CD4-positive, alpha-beta T cell (primary cell): ENCODE measurements around the gene ATP2B2. TPM values are rescaled to one million over a fixed set of nuclear protein-coding genes. Genes with fewer than 3 reads are reported as not detected.

Source experiments
- ATAC-seq: fragments of 200-7000 bp; cut with Tn5 transposase; one replicate; pipeline ENCODE4 v1.10.0; 2022; ENCODE audit warnings: mild to moderate bottlenecking; ENCODE audit not compliant: poor library complexity
- CTCF ChIA-PET: fragments of 350-600 bp; sonication (Branson Sonifier 250); formaldehyde crosslinking; loops from one replicate; lab custom pipeline; 2021; ENCODE audit warnings: antibody characterized with exemption, inconsistent platforms; lab: Charles Lee
- POLR2A ChIA-PET: fragments of 350-600 bp; sonication (Branson Sonifier 250); formaldehyde crosslinking; loops from one replicate; lab custom pipeline; 2021; ENCODE audit warnings: antibody characterized with exemption, inconsistent platforms; lab: Charles Lee
- DNase-seq, 14 experiments: peaks; one replicate each; pipeline ENCODE4 v3.0.0-alpha.2; 2013 to 2020; ENCODE audit warnings: mixed read lengths in 2 of 14
- H3K27ac ChIP-seq, 2 donors: one replicate each; pipeline versions ENCODE4 v1.5.1 to v1.7.0; 2013; ENCODE audit warnings: low read length in 2 of 2, low read depth in 1 of 2, mild to moderate bottlenecking in 1 of 2
- H3K27me3 ChIP-seq, 2 experiments: 1 replicate in 1 of 2; 2 replicates in 1 of 2; pipeline versions ENCODE4 v1.6.1 to v1.7.0; 2013; ENCODE audit warnings: low read length in 2 of 2, control low read depth in 1 of 2, mild to moderate bottlenecking in 1 of 2, moderate library complexity in 1 of 2; ENCODE audit not compliant: insufficient read depth in 2 of 2, control insufficient read depth in 1 of 2
- H3K36me3 ChIP-seq: one replicate; pipeline ENCODE4 v1.6.1; 2013; ENCODE audit warnings: low read length, control low read depth; ENCODE audit not compliant: insufficient read depth
- H3K4me1 ChIP-seq: one replicate; pipeline ENCODE4 v1.6.1; 2013; ENCODE audit warnings: low read length, control low read depth; ENCODE audit not compliant: insufficient read depth
- H3K4me3 ChIP-seq: one replicate; pipeline ENCODE4 v1.5.1; 2013; ENCODE audit warnings: mild to moderate bottlenecking, low read length, moderate library complexity
- H3K9me3 ChIP-seq, 2 experiments: 1 replicate in 1 of 2; 2 replicates in 1 of 2; pipeline versions ENCODE4 v1.6.1 to v1.7.0; 2013; ENCODE audit warnings: low read length in 2 of 2, mild to moderate bottlenecking in 2 of 2, control low read depth in 1 of 2, moderate library complexity in 1 of 2; ENCODE audit not compliant: control insufficient read depth in 1 of 2, insufficient read depth in 1 of 2
- H3K27ac Mint-ChIP-seq: one replicate; pipeline ENCODE4 v1.8.0; 2020; ENCODE audit warnings: mixed read lengths
- H3K27me3 Mint-ChIP-seq: one replicate; pipeline ENCODE4 v1.8.0; 2021; ENCODE audit warnings: mixed read lengths
- H3K36me3 Mint-ChIP-seq: one replicate; pipeline ENCODE4 v1.8.0; 2021; ENCODE audit warnings: low read depth, mixed read lengths
- H3K4me1 Mint-ChIP-seq: one replicate; pipeline ENCODE4 v1.8.0; 2021; ENCODE audit warnings: low read depth, mixed read lengths
- H3K4me3 Mint-ChIP-seq: one replicate; pipeline ENCODE4 v1.8.0; 2020; ENCODE audit warnings: mild to moderate bottlenecking, mixed read lengths
- H3K9me3 Mint-ChIP-seq: one replicate; pipeline ENCODE4 v1.8.0; 2020; ENCODE audit warnings: mixed read lengths
- intact Hi-C, 2 experiments: fragments of 100-400 bp; cut with DNase I in 1 of 2; cut with micrococcal nuclease in 1 of 2; formaldehyde crosslinking; loops; one replicate each; pipeline versions ENCODE4 v1.15.1 to v1.9.0; 2023 to 2025; cut with DNase I, micrococcal nuclease
- total RNA-seq, 174 experiments: library from RNA in 2 of 174; stranded (reverse) in 2 of 174; gene quantifications; one replicate each; pipeline ENCODE4 v1.2.3 and lab custom pipeline; 2021 to 2026
- TF ChIP-seq, protein P1 (sequence below): fragments of 200-600 bp; IDR thresholded peaks from one replicate; pipeline ENCODE4 v1.8.0; 2022; ENCODE audit warnings: antibody characterized with exemption, mild to moderate bottlenecking

ATP2B2 gene
- total RNA-seq, 2 experiments from 2014 or later, result not detected

DNA sequence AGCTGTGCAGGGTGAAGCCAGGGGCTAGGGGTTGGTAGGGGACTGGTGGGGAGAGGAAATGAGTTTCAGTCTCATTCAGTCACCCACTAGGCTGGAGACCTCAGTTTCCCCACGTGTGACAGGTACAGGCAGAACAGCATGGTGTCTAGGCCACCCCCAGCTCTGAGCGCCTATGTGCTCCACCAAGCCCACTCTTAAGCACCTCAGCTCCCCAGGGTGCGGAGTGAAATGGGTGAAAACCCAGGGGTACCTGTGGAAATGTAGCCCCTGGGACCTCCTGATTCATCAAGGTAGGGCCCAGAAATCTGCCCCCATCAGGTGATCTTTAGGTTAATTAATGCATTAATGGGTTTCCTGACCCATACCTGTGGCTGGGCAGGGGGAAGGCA is 3.7 kb downstream of the ATP2B2 start:
- Mint-ChIP-seq H3K4me1 (no peaks in the 10 kb centered on the region), H3K27ac (no peak overlapping the region), H3K4me3 (no peak overlapping the region), H3K36me3 (no peaks in the 10 kb centered on the region), H3K27me3 (peaks cover 17% of the 10 kb centered on the region), H3K9me3 (no peaks in the 10 kb centered on the region)
- POLR2A ChIA-PET, result no interaction called here
- peaks cover 16 to 26% of the 10 kb centered on the region in 2 experiments for H3K27me3 ChIP-seq
- no peaks in the 10 kb centered on the region for H3K9me3 ChIP-seq
- no peaks in the 10 kb centered on the region for H3K36me3 ChIP-seq
- intact Hi-C loops, result no loop called here
- H3K4me3 ChIP-seq, result no peak overlapping the region
- CTCF ChIA-PET, result no interaction called here
- DNase-seq (no peak), ATAC-seq (no peak)
- H3K27ac ChIP-seq, result no peak overlapping the region
- H3K4me1 ChIP-seq, result peaks cover 10% of the 10 kb centered on the region
- TF ChIP-seq, protein P1, sequence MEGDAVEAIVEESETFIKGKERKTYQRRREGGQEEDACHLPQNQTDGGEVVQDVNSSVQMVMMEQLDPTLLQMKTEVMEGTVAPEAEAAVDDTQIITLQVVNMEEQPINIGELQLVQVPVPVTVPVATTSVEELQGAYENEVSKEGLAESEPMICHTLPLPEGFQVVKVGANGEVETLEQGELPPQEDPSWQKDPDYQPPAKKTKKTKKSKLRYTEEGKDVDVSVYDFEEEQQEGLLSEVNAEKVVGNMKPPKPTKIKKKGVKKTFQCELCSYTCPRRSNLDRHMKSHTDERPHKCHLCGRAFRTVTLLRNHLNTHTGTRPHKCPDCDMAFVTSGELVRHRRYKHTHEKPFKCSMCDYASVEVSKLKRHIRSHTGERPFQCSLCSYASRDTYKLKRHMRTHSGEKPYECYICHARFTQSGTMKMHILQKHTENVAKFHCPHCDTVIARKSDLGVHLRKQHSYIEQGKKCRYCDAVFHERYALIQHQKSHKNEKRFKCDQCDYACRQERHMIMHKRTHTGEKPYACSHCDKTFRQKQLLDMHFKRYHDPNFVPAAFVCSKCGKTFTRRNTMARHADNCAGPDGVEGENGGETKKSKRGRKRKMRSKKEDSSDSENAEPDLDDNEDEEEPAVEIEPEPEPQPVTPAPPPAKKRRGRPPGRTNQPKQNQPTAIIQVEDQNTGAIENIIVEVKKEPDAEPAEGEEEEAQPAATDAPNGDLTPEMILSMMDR, result no peak

DNA sequence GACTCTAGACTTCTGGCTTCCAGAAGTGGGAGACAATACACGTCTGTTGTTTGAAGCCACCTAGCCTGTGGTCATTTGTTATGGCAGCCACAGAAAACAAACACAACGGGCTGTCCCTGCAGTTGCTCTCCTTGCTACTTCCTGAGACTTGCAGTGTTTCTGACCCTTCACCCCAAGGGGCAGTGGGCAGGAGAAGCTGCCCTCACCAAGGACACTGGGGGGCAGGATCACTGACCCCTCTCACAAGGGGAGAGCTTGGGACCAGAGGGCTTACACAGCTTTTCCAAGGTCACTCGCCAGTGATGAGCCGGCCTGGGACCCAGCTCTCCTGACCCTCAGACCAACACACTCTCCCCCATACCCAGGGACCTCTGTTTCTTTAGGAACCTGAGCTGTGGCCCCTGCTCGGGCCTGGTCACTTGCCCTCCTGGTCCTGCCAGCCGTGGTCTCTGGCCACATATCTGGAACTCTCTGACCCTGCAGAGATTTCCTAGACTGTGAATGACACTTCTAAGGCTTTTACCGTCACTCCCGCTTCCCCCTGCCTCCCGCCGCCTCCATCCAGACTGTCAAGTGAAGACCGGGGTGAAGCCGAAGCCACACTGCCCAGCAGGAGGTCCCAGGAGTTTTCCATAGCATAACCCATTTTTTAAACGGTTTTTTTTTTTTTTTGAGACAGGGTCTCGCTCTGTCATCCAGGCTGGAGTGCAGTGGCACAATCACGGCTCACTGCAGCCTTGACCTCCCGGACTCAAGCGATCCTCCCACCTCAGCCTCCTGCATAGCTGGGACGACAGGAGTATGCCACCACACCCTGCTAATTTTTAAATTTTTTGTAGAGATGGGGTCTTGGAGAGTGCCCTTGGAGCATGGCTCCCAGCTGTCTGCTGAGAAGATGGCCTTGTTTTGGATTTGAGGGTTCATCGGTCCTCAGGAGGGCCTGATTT is 4.4 kb downstream of the ATP2B2 start:
- DNase-seq, result no peak
- no peak overlapping the region for H3K27ac ChIP-seq
- no peaks in the 10 kb centered on the region for H3K36me3 ChIP-seq
- H3K27me3 Mint-ChIP-seq, result peaks cover 17% of the 10 kb centered on the region
- peaks cover 12 to 20% of the 10 kb centered on the region in 2 experiments for H3K27me3 ChIP-seq
- H3K4me3 Mint-ChIP-seq, result no peak overlapping the region
- no peaks in the 10 kb centered on the region for H3K9me3 Mint-ChIP-seq
- TF ChIP-seq, protein P1, result no peak
- ChIA-PET CTCF (no interaction called here), POLR2A (no interaction called here)
- no peaks in the 10 kb centered on the region for H3K9me3 ChIP-seq
- H3K4me3 ChIP-seq, result no peak overlapping the region
- H3K36me3 Mint-ChIP-seq, result no peaks in the 10 kb centered on the region
- ATAC-seq, result no peak
- H3K4me1 ChIP-seq, result peaks cover 10% of the 10 kb centered on the region
- no peak overlapping the region for H3K27ac Mint-ChIP-seq
- intact Hi-C loops, result no loop called here
- H3K4me1 Mint-ChIP-seq, result no peaks in the 10 kb centered on the region

DNA sequence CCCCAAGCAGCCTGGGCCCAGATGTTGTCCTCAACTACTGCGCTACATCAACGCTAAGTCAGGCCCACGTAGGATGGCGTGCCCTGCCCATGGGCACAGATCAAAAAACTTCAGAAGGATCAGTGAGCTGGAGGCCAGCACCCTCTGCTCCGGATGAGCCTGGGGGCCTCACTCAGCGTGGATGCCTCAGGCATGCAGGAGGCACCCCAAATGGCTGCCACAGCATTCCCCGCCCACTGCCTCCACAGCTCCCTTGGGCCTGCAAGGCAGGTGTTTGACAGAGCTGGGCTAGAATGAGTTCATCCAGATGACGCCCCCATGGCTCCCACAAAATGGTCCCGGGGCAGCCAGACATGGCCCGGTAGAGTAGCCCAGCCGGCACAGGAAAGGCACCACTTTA is 7.1 kb downstream of the ATP2B2 start:
- H3K4me1 Mint-ChIP-seq, result no peaks in the 10 kb centered on the region

More for the DNA sequence above, 7.1 kb downstream of the ATP2B2 start:
- DNase-seq (no peak), ATAC-seq (no peak)
- H3K27ac ChIP-seq, result no peak overlapping the region
- H3K36me3 Mint-ChIP-seq, result no peaks in the 10 kb centered on the region
- TF ChIP-seq, protein P1, result no peak
- no peaks in the 10 kb centered on the region for H3K9me3 ChIP-seq
- CTCF ChIA-PET, result no interaction called here
- no peak overlapping the region for H3K27ac Mint-ChIP-seq
- H3K27me3 Mint-ChIP-seq, result peaks cover under 1% of the 10 kb centered on the region
- peaks cover 0 to 5% of the 10 kb centered on the region in 2 experiments for H3K27me3 ChIP-seq
- no peaks in the 10 kb centered on the region for H3K36me3 ChIP-seq
- no peaks in the 10 kb centered on the region for H3K4me1 ChIP-seq
- no peak overlapping the region for H3K4me3 Mint-ChIP-seq
- POLR2A ChIA-PET, result no interaction called here
- intact Hi-C loops, result no loop called here
- H3K4me3 ChIP-seq, result no peak overlapping the region
- no peaks in the 10 kb centered on the region for H3K9me3 Mint-ChIP-seq
